GM18498 (cell line): ENCODE data around the gene SUMO2.
A peak's percentile ranks its signal among the peaks of the same experiment; 100 is the strongest.
"Not testable (repeated sequence)": the region's sequence is repeated elsewhere in the genome, so short reads cannot be mapped to it uniquely, and the experiment has no call there.

Experiments used
- ATAC-seq: cut with Tn5 transposase; IDR thresholded peaks from one replicate; pipeline ENCODE4 v1.9.1; 2021; ENCODE audit warnings: mild to moderate bottlenecking, moderate library complexity; ENCODE audit not compliant: unreplicated experiment

The SUMO2 gene

DNA sequence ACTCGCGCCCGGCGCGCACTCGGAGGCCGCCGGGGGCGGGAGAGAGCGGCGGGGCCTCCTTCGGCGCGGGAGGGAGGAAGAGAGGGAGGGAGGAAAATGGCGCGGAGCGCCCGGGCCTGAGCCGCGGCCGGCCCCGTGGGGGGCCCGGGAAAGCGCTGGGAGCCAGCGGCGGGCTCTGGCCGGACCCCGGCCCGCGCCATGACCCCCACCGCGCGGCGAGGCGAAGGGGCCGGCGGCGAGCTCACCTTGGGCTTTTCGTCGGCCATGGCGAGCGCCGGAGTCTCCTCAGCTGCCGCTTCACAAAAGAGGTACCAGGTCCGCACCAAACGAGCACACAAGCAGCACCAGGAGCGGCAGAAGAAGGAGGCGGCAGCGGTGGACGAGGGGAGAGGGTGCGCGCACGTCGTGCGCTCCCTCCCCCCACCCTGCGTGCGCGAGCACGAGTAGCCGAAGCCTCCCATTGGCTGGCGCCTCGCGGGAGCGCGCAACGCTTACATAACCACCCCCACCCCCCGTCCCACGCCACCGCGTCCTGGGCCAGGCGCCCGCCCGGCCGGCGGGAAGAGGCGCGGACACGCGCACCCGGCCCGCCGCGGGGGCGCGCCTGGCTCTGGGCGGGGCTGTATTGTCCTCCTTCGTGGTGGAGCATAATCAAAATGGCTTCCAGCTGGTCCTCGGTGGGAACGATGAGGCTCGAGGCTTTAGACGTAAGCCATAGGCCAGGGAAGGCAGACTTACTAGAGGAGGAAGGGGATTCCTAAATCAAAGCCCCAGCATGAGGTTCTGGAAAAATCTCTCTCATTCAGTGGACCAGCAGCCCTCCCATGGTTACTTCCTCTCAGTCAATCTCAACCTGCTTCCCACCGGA, at the start of gene SUMO2:
TSS of gene SUMO2 (minus strand) at position 391 of the 868 bp plus-strand sequence. CDS start at position 266, 125 bp downstream.
- peak; percentile 79 for ATAC-seq

DNA sequence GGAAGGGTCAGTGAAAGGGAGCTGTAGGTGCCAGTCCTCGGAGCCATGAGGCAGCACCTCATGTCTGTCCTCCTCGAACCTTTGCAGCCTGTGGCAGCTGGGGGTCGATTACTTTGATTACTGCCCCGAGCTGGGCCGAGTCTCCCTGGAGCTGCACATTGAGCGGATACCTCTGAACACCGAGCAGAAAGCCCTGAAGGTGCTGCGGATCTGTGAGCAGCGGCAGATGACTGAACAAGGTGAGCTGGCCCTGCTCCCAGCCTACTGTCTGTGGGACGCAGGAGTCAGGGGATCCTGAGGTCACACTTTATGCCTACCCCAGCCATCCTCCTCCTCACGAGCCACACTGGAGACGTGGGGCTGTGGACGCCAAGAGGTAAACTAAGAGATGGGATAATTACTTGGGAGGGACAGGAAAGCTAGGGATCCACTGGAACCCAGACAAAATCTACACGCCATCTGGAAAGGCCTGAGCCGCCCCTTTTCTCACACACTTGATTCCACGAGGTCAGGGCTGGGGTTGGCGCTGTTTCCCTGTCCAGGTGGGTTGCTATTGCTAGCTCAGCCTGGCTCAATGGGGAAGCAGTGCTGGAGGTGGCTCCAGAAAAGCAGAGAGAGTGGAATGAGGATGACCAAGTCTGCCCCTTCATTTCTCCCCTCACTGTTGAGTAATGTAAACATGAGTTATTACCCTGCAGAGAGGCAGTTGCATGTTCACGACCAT, 49.1 kb upstream of the SUMO2 start:
- ATAC-seq = no peak

GRCh38 chr17:75231071-75231470, 48.3 kb upstream of the SUMO2 start:
- no peak for ATAC-seq

- no peak for ATAC-seq
These were observed 46.1 kb upstream of the SUMO2 start for GRCh38 chr17:75228847-75229246.

GRCh38 chr17:75228305-75228704, 45.5 kb upstream of the SUMO2 start:
- no peak for ATAC-seq

DNA sequence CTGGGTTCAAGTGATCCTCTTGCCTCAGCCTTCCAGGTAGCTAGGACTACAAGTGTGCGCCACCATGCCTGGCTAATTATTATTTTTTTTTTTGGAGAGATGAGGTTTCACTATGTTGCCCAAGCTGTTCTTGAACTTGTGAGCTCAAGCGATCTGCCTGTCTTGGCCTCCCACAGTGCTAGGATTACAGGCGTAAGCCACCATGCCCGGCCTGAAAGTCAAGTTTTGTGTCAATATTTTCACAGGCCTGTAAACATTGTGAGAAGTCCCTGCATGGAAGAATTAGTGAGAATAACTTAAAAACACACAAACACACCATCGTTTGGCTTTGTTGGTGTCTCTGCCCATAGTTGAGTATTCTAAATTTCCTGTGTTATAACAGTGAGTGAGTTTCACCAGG, 45.0 kb upstream of the SUMO2 start:
- ATAC-seq = no peak

- no peak for ATAC-seq
These were observed 42.3 kb upstream of the SUMO2 start for GRCh38 chr17:75225016-75225415.

- ATAC-seq = no peak
These were observed 37.1 kb upstream of the SUMO2 start for GRCh38 chr17:75219815-75220214.

DNA sequence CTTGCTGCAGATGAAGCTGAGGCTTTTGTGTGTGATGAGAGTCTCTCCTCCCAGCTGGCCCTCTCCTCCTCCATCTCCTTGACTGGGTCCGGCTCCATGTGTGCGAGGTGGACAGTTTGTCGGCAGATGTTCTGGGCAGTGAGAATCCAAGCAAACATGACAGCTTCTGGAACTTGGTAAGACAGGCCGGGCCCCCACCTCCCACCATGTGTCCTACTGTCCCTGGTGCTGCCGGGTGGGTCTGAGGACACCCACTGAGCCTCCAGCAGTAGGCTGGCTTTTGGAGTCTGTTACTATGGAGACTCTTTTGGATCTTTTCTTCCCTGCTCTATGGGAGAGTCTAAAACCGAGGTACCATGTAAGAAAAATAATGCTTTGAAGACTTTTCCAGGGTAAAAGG, 35.4 kb upstream of the SUMO2 start:
- no peak for ATAC-seq

GRCh38 chr17:75209061-75209460, 26.3 kb upstream of the SUMO2 start:
- no peak for ATAC-seq

- no peak for ATAC-seq
These were observed 25.4 kb upstream of the SUMO2 start for GRCh38 chr17:75208161-75208560.

- ATAC-seq = no peak
These were observed 25.0 kb upstream of the SUMO2 start for GRCh38 chr17:75207760-75208159.

DNA sequence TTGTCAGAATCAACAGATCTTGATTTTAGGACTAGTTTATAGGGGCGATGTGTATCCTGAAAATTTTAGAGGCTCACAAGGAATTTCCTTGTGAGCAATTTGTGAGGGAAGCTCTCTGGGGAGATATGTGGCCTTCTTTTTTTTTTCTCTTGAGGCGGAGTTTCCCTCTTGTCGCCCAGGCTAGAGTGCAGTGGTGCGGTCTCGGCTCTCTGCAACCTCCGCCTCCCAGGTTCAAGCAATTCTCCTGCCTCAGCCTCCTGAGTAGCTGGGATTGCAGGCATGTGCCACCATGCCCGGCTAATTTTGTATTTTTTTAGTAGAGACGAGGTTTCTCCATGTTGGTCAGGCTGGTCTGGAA, 24.3 kb upstream of the SUMO2 start:
- ATAC-seq = not testable (repeated sequence)

DNA sequence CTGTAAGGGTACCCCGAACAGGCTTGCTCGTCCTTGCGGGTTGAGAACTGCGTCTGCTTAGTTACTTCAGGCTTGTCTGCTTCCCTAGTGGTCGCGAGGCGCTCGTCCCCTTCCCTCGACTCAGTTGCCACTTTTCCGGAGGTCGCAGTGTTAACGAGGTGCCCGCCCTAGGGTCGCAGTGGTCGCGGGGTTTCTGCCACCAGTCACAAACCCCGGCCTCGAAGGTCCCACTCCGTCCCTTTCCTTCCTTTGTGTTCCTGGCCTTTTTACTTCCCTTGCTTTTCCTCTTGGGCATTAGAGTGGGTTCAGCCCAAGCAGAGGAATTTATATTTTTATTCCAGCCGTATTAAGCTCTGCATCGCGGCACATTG, 23.0 kb upstream of the SUMO2 start:
- ATAC-seq = no peak

DNA sequence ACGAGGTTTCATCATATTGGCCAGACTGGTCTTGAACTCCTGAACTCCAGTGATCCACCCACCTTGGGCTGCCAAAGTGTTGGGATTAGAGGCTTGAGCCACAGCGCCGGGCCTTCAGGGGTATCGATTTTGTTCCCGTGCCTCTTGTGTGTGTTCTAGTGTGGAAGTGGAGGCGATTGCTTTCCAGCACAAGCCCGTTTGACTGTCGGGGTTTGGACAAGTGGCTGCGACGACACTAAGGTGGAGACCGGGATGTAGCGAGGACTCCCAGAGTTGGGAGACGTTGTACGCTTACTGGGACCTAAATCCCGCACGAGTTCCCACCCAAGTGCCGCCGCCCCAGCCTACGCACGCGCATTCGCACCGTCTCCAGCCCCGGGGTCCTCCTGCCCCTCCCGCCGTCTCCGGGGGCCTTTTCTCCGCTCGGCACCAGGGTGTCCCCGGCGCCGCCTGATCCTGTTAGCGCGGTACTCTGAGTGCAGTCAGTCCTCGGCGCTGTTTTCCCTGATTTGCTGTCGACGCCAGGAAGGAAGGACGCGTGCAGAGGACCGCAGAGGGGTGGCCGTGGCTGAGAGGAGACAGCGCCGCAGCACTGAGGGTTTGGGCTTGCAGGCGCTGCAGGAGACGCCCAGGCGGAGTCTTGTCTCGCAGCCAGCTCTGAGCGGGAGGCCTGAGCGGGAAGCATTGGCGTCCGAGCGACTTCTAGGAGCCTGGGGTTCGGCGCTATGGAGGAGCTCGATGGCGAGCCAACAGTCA, 22.5 kb upstream of the SUMO2 start, which contains the start of gene NUP85:
TSS of gene NUP85 (plus strand) at position 643 of the 756 bp plus-strand sequence. CDS start at position 726, 83 bp downstream.
- peak; percentile 78 for ATAC-seq

- ATAC-seq = no peak
These were observed 17.3 kb upstream of the SUMO2 start for GRCh38 chr17:75199886-75200618.

DNA sequence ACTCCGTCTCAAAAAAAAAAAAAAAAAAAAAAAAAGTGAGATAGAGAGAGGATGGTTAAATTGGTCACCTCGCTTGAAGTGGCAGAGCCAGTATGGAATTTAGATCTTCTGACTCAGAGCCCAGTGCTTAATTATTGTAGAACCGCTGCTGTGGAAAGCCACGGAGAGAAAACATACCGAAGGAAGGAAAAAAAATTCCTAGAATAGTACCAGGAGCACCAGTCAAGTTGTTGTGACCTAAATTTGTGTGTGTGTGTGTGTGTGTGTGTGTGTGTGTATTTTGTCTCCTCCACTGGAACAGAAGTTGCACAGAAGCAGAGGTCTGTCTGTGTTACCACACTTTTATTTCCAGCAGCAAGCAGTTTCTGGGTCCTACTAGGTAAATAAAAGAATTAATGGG, 12.1 kb upstream of the SUMO2 start:
- ATAC-seq = no peak

- no peak for ATAC-seq
These were observed 8.8 kb upstream of the SUMO2 start for GRCh38 chr17:75191584-75191983.

GRCh38 chr17:75188614-75189013, 5.9 kb upstream of the SUMO2 start:
- ATAC-seq = no peak

- ATAC-seq = no peak
These were observed 1.5 kb upstream of the SUMO2 start for GRCh38 chr17:75183999-75184884.
